ENCODE results near the gene TRIM9. TPM values are rescaled to one million over a fixed set of nuclear protein-coding genes. Genes with fewer than 3 reads are reported as not detected.

Gene TRIM9
- total RNA-seq, 2 donors from 2014 or later = 0.78 to 9.2 TPM

GRCh38 chr14:51041883-51042282 lies 53.0 kb downstream of the TRIM9 start:
- Histone ChIP-seq H3K9me3 (no peaks in the 10 kb centered on the region), H3K36me3 (replicated peaks in 1 of 2; ENCODE audit: insufficient read depth in 1 of 2, low read depth in 2 of 2) (no peaks in the 10 kb centered on the region), H3K4me3 (no peak overlapping the region), H3K27me3 (no peaks in the 10 kb centered on the region), H3K27ac (no peak overlapping the region), H3K4me1 (no peaks in the 10 kb centered on the region)
- intact Hi-C loops (cut with DNase I) = no loop called here
- DNase-seq (no peak), ATAC-seq (no peak)
- WGBS, 2 donors = 54 to 72% methylated on average over 5 of the region's 5 CpGs
- no peak for TF ChIP-seq CTCF (IDR thresholded peaks at IDR 0.05)
- no peak for TF ChIP-seq POLR2A (IDR thresholded peaks at IDR 0.05)

- no peak for ATAC-seq
- Histone ChIP-seq H3K27me3 (no peaks in the 10 kb centered on the region), H3K27ac (no peak overlapping the region), H3K4me1 (no peaks in the 10 kb centered on the region), H3K36me3 (replicated peaks in 1 of 2; ENCODE audit: insufficient read depth in 1 of 2, low read depth in 2 of 2) (no peaks in the 10 kb centered on the region), H3K9me3 (no peaks in the 10 kb centered on the region), H3K4me3 (no peak overlapping the region)
- no peak for DNase-seq
- 30 to 39% methylated on average over 5 of the region's 5 CpGs for WGBS, 2 donors
- intact Hi-C loops (cut with DNase I) = no loop called here
- TF ChIP-seq POLR2A (IDR thresholded peaks at IDR 0.05) (no peak), CTCF (IDR thresholded peaks at IDR 0.05) (no peak)
These were observed 53.8 kb downstream of the TRIM9 start for GRCh38 chr14:51041108-51041531.

- ATAC-seq = no peak
- intact Hi-C loops (cut with DNase I) = no loop called here
- DNase-seq = no peak
These were observed 55.7 kb downstream of the TRIM9 start for GRCh38 chr14:51039252-51039651.

GRCh38 chr14:51035611-51036192 lies 59.2 kb downstream of the TRIM9 start:
- DNase-seq = no peak
- Histone ChIP-seq H3K27me3 (no peaks in the 10 kb centered on the region), H3K4me3 (no peak overlapping the region), H3K9me3 (no peaks in the 10 kb centered on the region), H3K36me3 (replicated peaks in 1 of 2; ENCODE audit: insufficient read depth in 1 of 2, low read depth in 2 of 2) (no peaks in the 10 kb centered on the region), H3K27ac (no peak overlapping the region), H3K4me1 (no peaks in the 10 kb centered on the region)
- WGBS, 2 donors = 59 to 67% methylated on average over 9 of the region's 9 CpGs
- no peak for ATAC-seq
- intact Hi-C loops (cut with DNase I) = no loop called here
- no peak for TF ChIP-seq POLR2A (IDR thresholded peaks at IDR 0.05)
- no peak for TF ChIP-seq CTCF (IDR thresholded peaks at IDR 0.05)

More at GRCh38 chr14:51039252-51039651, 55.7 kb downstream of the TRIM9 start:
- Histone ChIP-seq H3K9me3 (no peaks in the 10 kb centered on the region), H3K36me3 (replicated peaks in 1 of 2; ENCODE audit: insufficient read depth in 1 of 2, low read depth in 2 of 2) (no peaks in the 10 kb centered on the region), H3K27me3 (no peaks in the 10 kb centered on the region), H3K4me3 (no peak overlapping the region), H3K4me1 (no peaks in the 10 kb centered on the region), H3K27ac (no peak overlapping the region)
- WGBS, 2 donors = 76 to 78% methylated on average over 7 of the region's 7 CpGs
- no peak for TF ChIP-seq CTCF (IDR thresholded peaks at IDR 0.05)
- TF ChIP-seq POLR2A (IDR thresholded peaks at IDR 0.05) = no peak
